Activated CD4-positive, alpha-beta T cell treated with anti-CD3 and anti-CD28 coated beads for 36 hours (primary cell): ENCODE results near the gene FXN. TPM values are rescaled to one million over a fixed set of nuclear protein-coding genes. Genes with fewer than 3 reads are reported as not detected.

Source experiments
- ATAC-seq: fragments of 200-7000 bp; cut with Tn5 transposase; one replicate; pipeline ENCODE4 v1.10.0; 2021; ENCODE audit warnings: mild to moderate bottlenecking, moderate library complexity
- CTCF ChIA-PET: fragments of 350-600 bp; sonication (Branson Sonifier 250); formaldehyde crosslinking; loops from one replicate; lab custom pipeline; 2021; ENCODE audit warnings: antibody characterized with exemption; lab: Charles Lee
- POLR2A ChIA-PET: fragments of 350-600 bp; sonication (Branson Sonifier 250); formaldehyde crosslinking; loops from one replicate; lab custom pipeline; 2021; ENCODE audit warnings: antibody characterized with exemption, inconsistent platforms; lab: Charles Lee
- DNase-seq: peaks from one replicate; pipeline ENCODE4 v3.0.0-alpha.2; 2020
- H3K27ac Mint-ChIP-seq: one replicate; pipeline ENCODE4 v1.8.0; 2021; ENCODE audit warnings: mixed read lengths
- H3K27me3 Mint-ChIP-seq: one replicate; pipeline ENCODE4 v1.8.0; 2021; ENCODE audit warnings: mixed read lengths
- H3K36me3 Mint-ChIP-seq: one replicate; pipeline ENCODE4 v1.8.0; 2021; ENCODE audit warnings: low read depth, mixed read lengths
- H3K4me1 Mint-ChIP-seq: one replicate; pipeline ENCODE4 v1.8.0; 2021; ENCODE audit warnings: mixed read lengths
- H3K4me3 Mint-ChIP-seq: one replicate; pipeline ENCODE4 v1.8.0; 2021; ENCODE audit warnings: mild to moderate bottlenecking, moderate library complexity, mixed read lengths
- H3K9me3 Mint-ChIP-seq: one replicate; pipeline ENCODE4 v1.8.0; 2021; ENCODE audit warnings: low read depth, mixed read lengths
- intact Hi-C, 2 experiments: fragments of 100-400 bp; cut with DNase I in 1 of 2; cut with micrococcal nuclease in 1 of 2; formaldehyde crosslinking; loops; one replicate each; pipeline versions ENCODE4 v1.14.2 to v1.15.1; 2022 to 2024; cut with DNase I, micrococcal nuclease
- total RNA-seq, 2 experiments: library from RNA; stranded (reverse); gene quantifications; one replicate each; pipeline ENCODE4 v1.2.3, GENCODE V29; 2021

FXN gene
- total RNA-seq, 2 experiments from 2014 or later: 23.2 to 24.2 TPM

GRCh38 chr9:69122549-69123141 lies 87.1 kb downstream of the FXN start:
- Mint-ChIP-seq H3K27me3 (peaks cover 2% of the 10 kb centered on the region), H3K36me3 (peaks cover 1% of the 10 kb centered on the region), H3K4me1 (peaks cover 16% of the 10 kb centered on the region), H3K4me3 (peak overlapping the region; percentile 77), H3K27ac (no peak overlapping the region), H3K9me3 (no peaks in the 10 kb centered on the region)
- no peak for ATAC-seq
- DNase-seq: peak; percentile 10
- POLR2A ChIA-PET: no interaction called here
- intact Hi-C loops: loop anchor here (1.0 to 5.0 kb wide), 4 partner anchors 9 to 85 kb away; partner anchors contain the start of genes FXN (in 1 of the 2) and TJP2 (in 1 of the 2)
- CTCF ChIA-PET: interaction anchor here (0.7 to 1.4 kb wide), 6 partner anchors 8 to 75 kb away, joined by 3 to 5 read pairs (median 4); no protein-coding TSS in a partner anchor

GRCh38 chr9:69130456-69131441 lies 95.2 kb downstream of the FXN start:
- H3K9me3 Mint-ChIP-seq: no peaks in the 10 kb centered on the region

GRCh38 chr9:69131682-69132081 lies 96.1 kb downstream of the FXN start:
- no peak for ATAC-seq
- no peak for DNase-seq
- no peaks in the 10 kb centered on the region for H3K9me3 Mint-ChIP-seq
- POLR2A ChIA-PET: no interaction called here
- intact Hi-C loops: loop anchor here in 1 of 2 experiments (1.0 kb wide), 1 partner anchor 9 kb away; no protein-coding TSS in a partner anchor
- H3K36me3 Mint-ChIP-seq: no peaks in the 10 kb centered on the region
- H3K27me3 Mint-ChIP-seq: no peaks in the 10 kb centered on the region
- no peak overlapping the region for H3K4me3 Mint-ChIP-seq
- CTCF ChIA-PET: interaction anchor here (0.7 to 1.5 kb wide), 3 partner anchors 12 to 62 kb away, joined by 3 to 5 read pairs (median 4); no protein-coding TSS in a partner anchor
- no peak overlapping the region for H3K27ac Mint-ChIP-seq
- no peaks in the 10 kb centered on the region for H3K4me1 Mint-ChIP-seq

More at GRCh38 chr9:69130456-69131441, 95.2 kb downstream of the FXN start:
- H3K4me3 Mint-ChIP-seq: no peak overlapping the region
- ChIA-PET CTCF (interaction anchor here (0.6 to 1.5 kb wide), 2 partner anchors 9 to 13 kb away, joined by 3 to 4 read pairs; no protein-coding TSS in a partner anchor), POLR2A (no interaction called here)
- no peak for DNase-seq
- no peaks in the 10 kb centered on the region for H3K36me3 Mint-ChIP-seq
- intact Hi-C loops: loop anchor here in 1 of 2 experiments (1.0 kb wide), 1 partner anchor 8 kb away; no protein-coding TSS in a partner anchor
- H3K27me3 Mint-ChIP-seq: no peaks in the 10 kb centered on the region
- no peak for ATAC-seq
- no peak overlapping the region for H3K27ac Mint-ChIP-seq
- H3K4me1 Mint-ChIP-seq: no peaks in the 10 kb centered on the region

- POLR2A ChIA-PET: no interaction called here
- no peak overlapping the region for H3K4me3 Mint-ChIP-seq
- H3K9me3 Mint-ChIP-seq: no peaks in the 10 kb centered on the region
- ATAC-seq (no peak), DNase-seq (no peak)
- intact Hi-C loops: no loop called here
- no peaks in the 10 kb centered on the region for H3K27me3 Mint-ChIP-seq
- no peaks in the 10 kb centered on the region for H3K4me1 Mint-ChIP-seq
- H3K27ac Mint-ChIP-seq: no peak overlapping the region
- CTCF ChIA-PET: interaction anchor here (0.7 to 0.8 kb wide), 2 partner anchors 15 to 61 kb away, joined by 3 to 5 read pairs; no protein-coding TSS in a partner anchor
- no peaks in the 10 kb centered on the region for H3K36me3 Mint-ChIP-seq
Measured at GRCh38 chr9:69132361-69132760, 96.8 kb downstream of the FXN start.

GRCh38 chr9:69134412-69134811 lies 98.9 kb downstream of the FXN start:
- no peak for ATAC-seq
- Mint-ChIP-seq H3K4me1 (no peaks in the 10 kb centered on the region), H3K27ac (no peak overlapping the region), H3K36me3 (no peaks in the 10 kb centered on the region), H3K4me3 (no peak overlapping the region), H3K27me3 (no peaks in the 10 kb centered on the region), H3K9me3 (no peaks in the 10 kb centered on the region)
- DNase-seq: no peak
- intact Hi-C loops: no loop called here
- POLR2A ChIA-PET: no interaction called here
- CTCF ChIA-PET: no interaction called here

- H3K4me3 Mint-ChIP-seq: no peak overlapping the region
- intact Hi-C loops: no loop called here
- DNase-seq (no peak), ATAC-seq (no peak)
- no peaks in the 10 kb centered on the region for H3K36me3 Mint-ChIP-seq
- POLR2A ChIA-PET: no interaction called here
- no peak overlapping the region for H3K27ac Mint-ChIP-seq
- CTCF ChIA-PET: interaction anchor here (0.8 kb wide), 1 partner anchor 21 kb away, joined by 3 read pairs; no protein-coding TSS in a partner anchor
- H3K9me3 Mint-ChIP-seq: no peaks in the 10 kb centered on the region
- H3K4me1 Mint-ChIP-seq: no peaks in the 10 kb centered on the region
- no peaks in the 10 kb centered on the region for H3K27me3 Mint-ChIP-seq
Measured at GRCh38 chr9:69136185-69136584, 100.6 kb downstream of the FXN start.

- CTCF ChIA-PET: interaction anchor here (0.8 to 1.4 kb wide), 2 partner anchors 14 to 21 kb away, joined by 3 to 5 read pairs; no protein-coding TSS in a partner anchor
- Mint-ChIP-seq H3K4me3 (no peak overlapping the region), H3K4me1 (no peaks in the 10 kb centered on the region), H3K9me3 (no peaks in the 10 kb centered on the region), H3K27me3 (no peaks in the 10 kb centered on the region), H3K36me3 (no peaks in the 10 kb centered on the region), H3K27ac (no peak overlapping the region)
- DNase-seq (no peak), ATAC-seq (no peak)
- POLR2A ChIA-PET: no interaction called here
- intact Hi-C loops: no loop called here
Measured at GRCh38 chr9:69136779-69137178, 101.2 kb downstream of the FXN start.

GRCh38 chr9:69137311-69137710 lies 101.8 kb downstream of the FXN start:
- no peaks in the 10 kb centered on the region for H3K27me3 Mint-ChIP-seq
- CTCF ChIA-PET: interaction anchor here (0.8 to 1.4 kb wide), 2 partner anchors 15 to 17 kb away, joined by 3 to 5 read pairs; no protein-coding TSS in a partner anchor
- intact Hi-C loops: no loop called here

GRCh38 chr9:69139596-69139995 lies 104.0 kb downstream of the FXN start:
- ChIA-PET POLR2A (no interaction called here), CTCF (interaction anchor here (0.6 kb wide), 1 partner anchor 356 kb away, joined by 3 read pairs; no protein-coding TSS in a partner anchor)
- Mint-ChIP-seq H3K27ac (no peak overlapping the region), H3K4me3 (no peak overlapping the region), H3K27me3 (no peaks in the 10 kb centered on the region), H3K4me1 (no peaks in the 10 kb centered on the region), H3K36me3 (no peaks in the 10 kb centered on the region), H3K9me3 (no peaks in the 10 kb centered on the region)
- DNase-seq (no peak), ATAC-seq (no peak)
- intact Hi-C loops: no loop called here

More at GRCh38 chr9:69137311-69137710, 101.8 kb downstream of the FXN start:
- DNase-seq: no peak
- Mint-ChIP-seq H3K9me3 (no peaks in the 10 kb centered on the region), H3K27ac (no peak overlapping the region), H3K36me3 (no peaks in the 10 kb centered on the region), H3K4me3 (no peak overlapping the region), H3K4me1 (no peaks in the 10 kb centered on the region)
- POLR2A ChIA-PET: no interaction called here
- ATAC-seq: no peak

GRCh38 chr9:69140123-69140735 lies 104.7 kb downstream of the FXN start:
- no peaks in the 10 kb centered on the region for H3K4me1 Mint-ChIP-seq
- no peak for DNase-seq
- intact Hi-C loops: no loop called here
- H3K4me3 Mint-ChIP-seq: no peak overlapping the region
- no peaks in the 10 kb centered on the region for H3K27me3 Mint-ChIP-seq
- no peaks in the 10 kb centered on the region for H3K36me3 Mint-ChIP-seq
- H3K9me3 Mint-ChIP-seq: no peaks in the 10 kb centered on the region
- ChIA-PET POLR2A (interaction anchor here (0.5 kb wide), 1 partner anchor 10 kb away, joined by 4 read pairs; no protein-coding TSS in a partner anchor), CTCF (interaction anchor here (1.2 kb wide), 1 partner anchor 53 kb away, joined by 3 read pairs; no protein-coding TSS in a partner anchor)
- ATAC-seq: no peak
- no peak overlapping the region for H3K27ac Mint-ChIP-seq
